Retina (tissue), 1 donor: Measurements from ENCODE around the gene PIK3R5.

Experiments
- DNase-seq: peaks from one replicate; pipeline ENCODE4 v3.0.0-alpha.2; 2016

Gene PIK3R5

GRCh38 chr17:8918807-8919465, 46.6 kb downstream of the PIK3R5 start:
- DNase-seq, result no peak

GRCh38 chr17:8916466-8916865, 49.0 kb downstream of the PIK3R5 start:
- no peak for DNase-seq

GRCh38 chr17:8914554-8914953, 51.0 kb downstream of the PIK3R5 start:
- no peak for DNase-seq

- no peak for DNase-seq
Observed at GRCh38 chr17:8913879-8914278, 51.6 kb downstream of the PIK3R5 start.

- DNase-seq, result no peak
Observed at GRCh38 chr17:8913091-8913490, 52.4 kb downstream of the PIK3R5 start.

- no peak for DNase-seq
Observed at GRCh38 chr17:8912084-8912981, 53.2 kb downstream of the PIK3R5 start.

GRCh38 chr17:8910969-8911604, 54.4 kb downstream of the PIK3R5 start:
- DNase-seq, result no peak

- no peak for DNase-seq
Observed at GRCh38 chr17:8909586-8910270, 55.8 kb downstream of the PIK3R5 start.

GRCh38 chr17:8905331-8905730, 60.2 kb downstream of the PIK3R5 start:
- DNase-seq, result no peak

GRCh38 chr17:8904686-8905085, 60.8 kb downstream of the PIK3R5 start:
- DNase-seq, result no peak

- no peak for DNase-seq
Observed at GRCh38 chr17:8904201-8904600, 61.3 kb downstream of the PIK3R5 start.

- no peak for DNase-seq
Observed at GRCh38 chr17:8900626-8901585, 64.6 kb downstream of the PIK3R5 start.

- DNase-seq, result no peak
Observed at GRCh38 chr17:8900207-8900606, 65.3 kb downstream of the PIK3R5 start.

GRCh38 chr17:8898636-8899035, 66.9 kb downstream of the PIK3R5 start:
- DNase-seq, result no peak

- DNase-seq, result no peak
Observed at GRCh38 chr17:8898126-8898525, 67.4 kb downstream of the PIK3R5 start.

- DNase-seq, result no peak
Observed at GRCh38 chr17:8896641-8897635, 68.6 kb downstream of the PIK3R5 start.

- DNase-seq, result no peak
Observed at GRCh38 chr17:8896087-8896486, 69.4 kb downstream of the PIK3R5 start.

GRCh38 chr17:8894673-8895578, 70.6 kb downstream of the PIK3R5 start:
- DNase-seq, result peak; percentile 72

- DNase-seq, result peak; percentile 29
Observed at GRCh38 chr17:8894202-8894671, 71.3 kb downstream of the PIK3R5 start.
